Muscle layer of duodenum (tissue), 2 donors: ENCODE data around the gene GSN.

Experiments used
- H3K27ac ChIP-seq: one replicate; pipeline ENCODE4 v1.7.0; 2013; ENCODE audit warnings: mild to moderate bottlenecking, low read length
- H3K27me3 ChIP-seq: one replicate; pipeline ENCODE4 v1.7.0; 2013; ENCODE audit warnings: low read depth, mild to moderate bottlenecking, control low read depth, low read length
- H3K36me3 ChIP-seq, 2 donors: one replicate each; pipeline ENCODE4 v1.7.0; 2013; ENCODE audit warnings: low read length in 2 of 2, control low read depth in 1 of 2, mild to moderate bottlenecking in 1 of 2; ENCODE audit not compliant: insufficient read depth in 2 of 2, control insufficient read depth in 1 of 2
- H3K4me1 ChIP-seq, 2 donors: one replicate each; pipeline ENCODE4 v1.7.0; 2013; ENCODE audit warnings: low read length in 2 of 2, mild to moderate bottlenecking in 2 of 2, control low read depth in 1 of 2, moderate library complexity in 1 of 2; ENCODE audit not compliant: insufficient read depth in 2 of 2, control insufficient read depth in 1 of 2
- H3K4me3 ChIP-seq, 2 donors: one replicate each; pipeline ENCODE4 v1.7.0; 2013; ENCODE audit warnings: low read length in 2 of 2, low read depth in 1 of 2, mild to moderate bottlenecking in 1 of 2
- H3K9me3 ChIP-seq, 2 donors: one replicate each; pipeline ENCODE4 v1.7.0; 2013; ENCODE audit warnings: low read length in 2 of 2, control low read depth in 1 of 2, mild to moderate bottlenecking in 1 of 2; ENCODE audit not compliant: control insufficient read depth in 1 of 2
- donor health status: healthy.

Gene GSN

DNA sequence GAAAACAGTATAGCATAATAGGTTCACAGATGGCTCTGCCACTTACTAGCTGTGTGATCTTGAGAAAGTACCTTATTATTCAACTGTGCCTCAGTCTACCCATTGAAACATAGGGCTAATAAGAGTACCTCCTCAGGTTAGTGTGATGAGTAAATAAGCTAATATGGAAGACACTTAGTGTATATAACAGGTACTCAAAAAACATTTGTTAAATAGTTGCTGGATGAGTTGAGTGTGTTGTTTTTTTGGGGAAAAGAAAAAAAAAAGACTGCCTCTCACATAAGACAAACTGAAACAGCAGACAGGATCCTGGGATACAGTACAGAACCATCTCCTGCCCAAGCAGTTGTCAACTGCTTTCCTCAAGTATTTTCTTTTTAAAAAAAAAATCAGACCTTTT is 96.9 kb downstream of the GSN start:
- peak overlapping the region; percentile 26 to 43 for H3K4me3 ChIP-seq

DNA sequence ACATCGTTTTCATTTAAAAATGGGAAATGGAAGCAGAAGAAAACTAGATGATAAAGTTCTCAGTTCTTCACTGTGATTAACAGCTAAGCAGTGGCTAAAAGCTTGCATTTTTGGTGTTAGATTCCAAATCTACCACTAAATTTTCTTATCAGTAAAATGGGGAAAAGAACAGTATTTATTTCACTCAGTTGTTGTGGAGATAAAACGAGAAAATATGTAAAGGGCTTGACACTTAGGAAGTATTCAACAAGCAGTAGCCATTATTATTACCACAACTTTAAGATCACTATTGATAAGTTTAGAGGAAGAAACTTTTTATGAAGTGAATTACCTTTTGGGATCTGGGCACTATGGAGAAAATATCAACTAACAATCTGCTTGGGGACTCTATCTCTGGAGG is 97.6 kb downstream of the GSN start:
- peak overlapping the region; percentile 21 to 40 for H3K4me3 ChIP-seq
- H3K4me1 ChIP-seq = peaks cover 41 to 45% of the 10 kb centered on the region in 2 donors
- peak overlapping the region; percentile 89 for H3K27ac ChIP-seq

More for the DNA sequence above, 96.9 kb downstream of the GSN start:
- peaks cover 42 to 50% of the 10 kb centered on the region in 2 donors for H3K4me1 ChIP-seq
- H3K36me3 ChIP-seq = no peaks in the 10 kb centered on the region
- H3K27ac ChIP-seq = peak overlapping the region; percentile 89
- no peaks in the 10 kb centered on the region for H3K9me3 ChIP-seq
- H3K27me3 ChIP-seq = no peaks in the 10 kb centered on the region

DNA sequence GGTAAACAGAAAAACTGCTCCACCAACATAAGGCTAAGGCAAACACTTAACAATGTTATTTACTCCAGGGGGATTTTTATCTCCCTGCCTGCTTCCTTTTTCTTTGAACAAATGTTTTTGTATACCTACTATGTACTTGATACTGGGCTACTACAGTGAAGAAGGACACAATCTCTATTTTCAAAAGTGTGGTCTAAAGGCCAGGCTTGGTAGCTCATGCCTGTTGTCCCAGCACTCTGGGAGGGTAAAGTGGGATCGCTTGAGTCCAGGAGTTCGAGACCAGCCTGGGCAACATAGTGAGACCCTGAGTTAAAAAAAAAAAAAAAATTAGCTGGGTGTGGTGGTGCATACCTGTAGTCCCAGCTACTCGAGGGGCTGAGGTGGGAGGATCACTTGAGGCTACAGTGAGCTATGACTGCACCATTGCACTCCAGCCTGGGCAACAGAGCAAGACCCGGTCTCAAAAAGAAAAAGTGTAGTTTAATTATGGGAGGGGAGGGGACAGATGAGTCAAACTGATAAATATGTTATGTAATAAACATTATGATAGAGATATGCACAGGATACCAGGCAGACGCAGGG is 98.7 kb downstream of the GSN start:
- Histone ChIP-seq H3K9me3 (no peaks in the 10 kb centered on the region), H3K27ac (peak overlapping the region; percentile 89), H3K27me3 (no peaks in the 10 kb centered on the region), H3K4me1 (peaks cover 40 to 41% of the 10 kb centered on the region in 2 donors), H3K4me3 (peak overlapping the region; percentile 75 to 76), H3K36me3 (no peaks in the 10 kb centered on the region)

More for the DNA sequence above, 97.6 kb downstream of the GSN start:
- Histone ChIP-seq H3K36me3 (no peaks in the 10 kb centered on the region), H3K9me3 (no peaks in the 10 kb centered on the region), H3K27me3 (no peaks in the 10 kb centered on the region)

DNA sequence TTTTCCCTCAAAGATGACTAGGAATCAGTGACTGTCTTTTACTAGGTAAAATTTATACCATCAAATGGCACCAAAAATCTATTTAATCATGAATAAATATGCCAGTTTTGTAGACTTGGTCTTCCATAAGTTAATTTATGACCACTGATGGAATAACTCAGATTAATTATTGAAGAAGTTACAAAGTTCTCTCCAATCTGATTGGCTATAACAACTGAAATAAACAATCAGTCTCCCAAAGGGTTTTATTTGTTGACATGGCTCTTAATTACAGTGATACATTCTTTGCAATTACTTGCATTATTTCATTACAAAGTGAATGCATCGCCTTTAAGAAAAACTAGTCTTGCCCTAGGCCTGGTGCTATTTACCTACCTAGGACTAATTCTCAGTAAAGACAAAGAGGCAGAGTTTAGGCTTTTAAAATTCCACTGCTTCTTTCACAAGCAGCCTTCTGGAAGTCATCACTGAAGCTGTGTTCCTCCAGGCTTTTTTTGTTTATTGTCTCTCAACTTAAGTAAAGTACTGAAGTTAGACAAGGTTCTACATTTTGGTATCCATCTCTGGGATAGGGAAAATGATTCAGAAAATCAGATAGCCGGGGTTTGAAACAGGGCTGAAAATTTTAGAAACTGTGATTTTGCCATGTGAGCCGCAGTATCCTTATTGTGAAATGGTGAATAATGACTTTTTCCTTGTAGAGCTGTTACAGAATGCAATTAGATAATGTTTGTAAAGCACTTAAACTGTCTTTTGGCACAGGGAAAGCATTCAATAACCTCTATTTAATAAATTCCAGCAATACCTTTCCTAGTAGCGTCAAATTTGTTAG is 99.6 kb downstream of the GSN start:
- Histone ChIP-seq H3K27me3 (no peaks in the 10 kb centered on the region), H3K4me3 (peak overlapping the region; percentile 75 to 76), H3K27ac (peak overlapping the region; percentile 89), H3K9me3 (no peaks in the 10 kb centered on the region), H3K4me1 (peaks cover 48% of the 10 kb centered on the region in 2 donors), H3K36me3 (no peaks in the 10 kb centered on the region)

DNA sequence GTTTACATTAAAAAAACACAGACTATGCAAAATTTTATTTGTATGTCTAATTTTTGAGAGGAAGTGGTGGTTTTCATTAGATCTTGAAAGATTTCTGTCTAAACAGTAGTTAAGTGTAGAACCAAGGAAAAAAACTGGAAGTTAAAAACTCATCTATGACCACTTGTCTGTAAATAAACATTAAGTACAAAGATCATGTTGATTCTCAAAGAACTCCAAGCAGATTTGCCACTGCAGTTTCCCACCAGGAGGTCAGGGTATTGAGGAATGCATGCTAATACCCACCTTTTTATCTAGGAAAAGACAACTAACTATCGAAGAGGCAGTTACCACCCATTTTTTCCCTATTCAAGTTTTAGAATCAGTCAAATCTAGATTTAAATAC is 100.2 kb downstream of the GSN start:
- Histone ChIP-seq H3K9me3 (no peaks in the 10 kb centered on the region), H3K4me1 (peaks cover 46 to 51% of the 10 kb centered on the region in 2 donors), H3K36me3 (no peaks in the 10 kb centered on the region), H3K4me3 (peak overlapping the region; percentile 75 to 76), H3K27ac (peak overlapping the region; percentile 89), H3K27me3 (no peaks in the 10 kb centered on the region)

DNA sequence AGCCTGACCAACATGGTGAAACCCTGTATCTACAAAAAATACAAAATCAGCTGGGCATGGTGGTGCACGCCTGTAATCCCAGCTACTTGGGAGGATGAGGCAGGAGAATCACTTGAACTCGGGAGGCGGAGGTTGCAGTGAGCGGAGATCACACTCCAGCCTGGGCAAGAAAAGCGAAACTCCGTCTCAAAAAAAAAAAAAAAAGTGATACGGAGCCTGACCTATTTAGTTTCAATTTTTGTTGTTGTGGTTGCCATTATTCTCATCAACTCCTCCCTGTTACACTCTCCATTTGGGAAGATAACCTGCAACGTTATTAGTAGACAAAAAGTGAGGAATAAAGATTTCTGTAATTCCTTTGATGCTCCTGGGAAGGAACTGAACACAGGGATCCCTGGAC is 100.8 kb downstream of the GSN start:
- Histone ChIP-seq H3K36me3 (no peaks in the 10 kb centered on the region), H3K4me3 (peak overlapping the region; percentile 75 to 76), H3K27ac (peak overlapping the region; percentile 88), H3K9me3 (no peaks in the 10 kb centered on the region), H3K4me1 (peaks cover 41 to 48% of the 10 kb centered on the region in 2 donors), H3K27me3 (no peaks in the 10 kb centered on the region)

DNA sequence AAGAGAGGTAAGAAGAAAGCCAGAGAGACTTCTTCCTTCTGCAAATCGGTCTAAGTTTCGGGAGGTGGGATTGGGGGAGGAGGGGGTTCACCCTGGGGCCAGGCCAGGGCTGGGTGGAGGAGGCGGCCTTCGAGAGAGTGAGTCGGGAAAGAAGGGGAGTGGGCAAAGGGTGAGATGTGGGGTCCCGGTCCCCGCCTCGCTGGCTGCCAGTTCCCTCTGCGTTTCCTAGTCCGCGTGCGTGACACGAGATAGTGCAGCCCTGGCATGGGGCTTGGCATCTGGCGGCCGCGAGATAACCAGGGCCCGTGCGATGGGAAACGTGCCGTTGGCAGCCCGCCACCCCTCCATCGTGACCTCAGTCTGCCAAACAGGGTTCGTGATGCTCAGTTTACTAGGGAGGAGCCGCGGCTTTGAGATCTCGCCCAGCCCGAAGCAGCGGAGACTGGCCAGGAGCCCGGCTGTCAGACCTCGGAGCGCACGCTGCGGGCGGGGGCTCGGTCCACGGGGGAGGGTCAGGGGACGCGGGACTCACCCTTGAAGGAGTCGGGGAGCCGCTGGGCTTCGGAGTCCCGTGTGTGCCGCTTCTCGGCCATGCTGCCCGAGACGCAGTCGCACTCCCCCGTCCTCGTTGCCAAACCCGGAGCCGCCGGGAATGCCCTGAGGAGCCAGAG is 101.8 kb downstream of the GSN start, which contains the start of gene STOM:
Gene STOM, minus strand, starts transcription at position 656 of the 671 bp plus-strand sequence. Its CDS starts 63 bp downstream, at position 593.
- no peaks in the 10 kb centered on the region for H3K36me3 ChIP-seq
- H3K27me3 ChIP-seq = no peaks in the 10 kb centered on the region
- peak within 1 kb of the TSS; percentile 92 for H3K27ac ChIP-seq
- peak within 1 kb of the TSS; percentile 75 to 76 for H3K4me3 ChIP-seq
- no peaks in the 10 kb centered on the region for H3K9me3 ChIP-seq
- peaks cover 31 to 39% of the 10 kb centered on the region in 2 donors for H3K4me1 ChIP-seq

DNA sequence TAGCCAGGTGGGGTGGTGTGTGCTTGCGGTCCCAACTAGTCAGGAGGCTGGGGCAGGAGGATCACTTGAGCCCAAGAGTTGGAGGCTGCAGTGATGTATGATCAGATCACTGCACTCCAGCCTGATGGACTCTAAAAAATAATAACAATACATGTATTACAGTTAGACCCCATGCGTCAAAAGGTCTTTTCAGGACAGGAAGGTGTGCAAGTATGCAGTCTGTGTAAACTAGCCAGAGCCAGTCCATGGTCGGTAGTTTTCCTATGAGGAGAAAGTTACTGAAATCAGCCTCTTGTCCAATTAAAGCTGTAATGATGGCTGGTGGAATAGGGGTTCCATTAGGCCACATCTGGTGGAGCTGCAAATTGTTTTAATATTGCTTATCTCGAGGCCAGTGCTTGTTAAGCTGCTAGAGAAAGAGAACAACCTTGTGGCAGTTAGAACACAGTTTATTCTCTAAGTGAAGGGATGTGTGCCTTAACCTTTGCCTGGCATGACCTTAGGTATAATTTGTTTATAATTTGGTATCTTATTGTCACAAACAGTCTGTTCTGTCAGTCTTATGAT is 103.6 kb downstream of the GSN start:
- Histone ChIP-seq H3K4me1 (peaks cover 25 to 27% of the 10 kb centered on the region in 2 donors), H3K4me3 (peak overlapping the region in 1 of 2 donors; percentile 32), H3K36me3 (no peaks in the 10 kb centered on the region), H3K27ac (peak overlapping the region; percentile 92), H3K9me3 (no peaks in the 10 kb centered on the region), H3K27me3 (no peaks in the 10 kb centered on the region)

DNA sequence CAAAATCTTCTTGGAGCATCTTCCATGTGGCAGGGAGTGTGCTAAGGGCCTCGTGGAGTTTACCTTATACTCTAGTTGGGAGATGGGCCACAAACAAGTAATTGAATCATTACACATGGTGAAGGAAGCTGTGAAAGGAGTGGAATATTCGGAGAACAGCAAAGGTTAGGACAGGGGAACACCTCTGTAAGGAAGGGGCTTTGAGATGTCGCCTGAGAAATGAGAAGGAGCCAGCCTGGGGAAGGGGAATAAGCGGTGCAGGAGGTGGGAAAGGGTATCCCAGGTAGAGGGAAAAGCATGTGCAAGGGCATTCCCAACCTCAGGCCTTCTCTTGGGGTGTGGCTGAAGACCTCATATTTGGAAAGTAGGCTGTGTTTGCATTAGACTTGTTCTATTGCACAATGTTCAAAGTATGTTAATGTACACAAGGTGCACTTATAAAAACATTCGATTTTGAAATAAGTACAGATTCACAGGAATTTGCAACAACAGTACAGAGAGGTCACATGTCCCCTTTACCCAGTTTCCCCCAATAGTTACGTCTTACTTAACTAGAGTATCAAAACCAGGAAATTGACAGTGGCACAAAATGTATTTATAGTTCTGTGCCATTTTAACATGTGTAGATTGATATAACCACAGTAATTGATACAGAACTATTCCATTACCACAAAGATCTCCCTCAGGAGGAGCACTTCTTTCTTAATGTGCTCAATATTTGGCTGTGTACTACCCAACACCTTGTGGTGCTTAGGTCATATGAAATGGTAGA is 104.5 kb downstream of the GSN start:
- H3K4me3 ChIP-seq = peak overlapping the region; percentile 8 to 32
- peaks cover 18 to 19% of the 10 kb centered on the region in 2 donors for H3K4me1 ChIP-seq
- H3K9me3 ChIP-seq = no peaks in the 10 kb centered on the region
- peak overlapping the region; percentile 92 for H3K27ac ChIP-seq
- no peaks in the 10 kb centered on the region for H3K36me3 ChIP-seq
- no peaks in the 10 kb centered on the region for H3K27me3 ChIP-seq

DNA sequence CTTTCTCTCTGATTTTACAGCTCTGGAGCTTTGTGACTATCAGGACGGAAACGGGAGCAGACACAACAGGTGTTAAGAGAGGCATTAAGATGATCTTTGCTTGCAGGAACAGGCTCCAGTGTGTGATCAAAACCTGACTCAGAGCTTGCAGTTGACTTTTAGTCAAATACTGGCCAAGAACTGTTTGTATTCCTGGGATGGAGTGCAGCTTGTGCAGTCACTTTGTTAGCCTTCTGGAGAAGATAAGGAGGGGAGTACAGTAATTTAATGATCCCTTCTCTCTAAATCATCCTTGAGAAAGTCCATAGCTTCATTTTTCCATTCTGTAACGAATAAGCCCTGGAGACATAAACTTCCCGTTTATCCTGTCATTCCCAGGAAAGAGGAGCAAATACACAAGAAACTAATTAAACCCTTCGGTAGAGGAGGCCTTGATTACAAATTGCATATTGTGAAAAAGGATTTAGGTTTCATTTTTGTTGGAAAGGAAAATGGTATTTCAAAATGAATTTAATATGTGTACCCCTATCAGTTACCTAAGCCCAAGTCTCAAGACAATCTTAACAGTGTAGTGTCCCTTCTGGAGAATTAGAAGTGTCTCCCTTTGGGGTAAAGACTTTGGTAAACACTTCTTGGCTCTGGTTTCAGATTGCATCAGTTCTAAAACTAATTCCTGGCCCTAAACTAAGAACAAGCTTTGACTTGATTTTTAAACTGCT is 105.2 kb downstream of the GSN start:
- Histone ChIP-seq H3K36me3 (no peaks in the 10 kb centered on the region), H3K9me3 (peaks cover 0 to 2% of the 10 kb centered on the region in 2 donors), H3K4me1 (peaks cover 16% of the 10 kb centered on the region in 2 donors), H3K27ac (peak overlapping the region; percentile 92), H3K27me3 (no peaks in the 10 kb centered on the region), H3K4me3 (peak overlapping the region in 1 of 2 donors; percentile 32)
